Measurements from ENCODE around the gene PIP4K2A. TPM values are rescaled to one million over a fixed set of nuclear protein-coding genes. Genes with fewer than 3 reads are reported as not detected.
A peak's percentile ranks its signal among the peaks of the same experiment; 100 is the strongest.
"Not testable (repeated sequence)": the region's sequence is repeated elsewhere in the genome, so short reads cannot be mapped to it uniquely, and the experiment has no call there.

The PIP4K2A gene
- polyA plus RNA-seq, 1 donor: 34.0 TPM

DNA sequence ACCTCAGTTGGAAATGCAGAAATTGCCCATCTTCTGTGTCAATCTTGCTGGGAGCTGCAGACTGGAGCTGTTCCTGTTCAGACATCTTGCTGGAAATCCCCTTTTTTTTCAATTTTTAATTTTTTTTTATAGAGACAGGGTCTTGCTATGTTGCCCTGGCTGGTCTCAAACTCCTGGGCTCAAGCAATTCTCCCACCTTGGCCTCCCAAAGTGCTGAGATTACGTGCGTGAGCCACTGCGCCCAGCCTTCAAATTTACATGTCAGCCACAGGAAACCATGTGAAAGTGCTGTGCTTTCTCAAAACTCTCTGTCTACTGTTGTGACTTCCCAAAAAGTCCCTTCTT lies 200.0 kb downstream of the PIP4K2A start:
- DNase-seq: not testable (repeated sequence)

DNA sequence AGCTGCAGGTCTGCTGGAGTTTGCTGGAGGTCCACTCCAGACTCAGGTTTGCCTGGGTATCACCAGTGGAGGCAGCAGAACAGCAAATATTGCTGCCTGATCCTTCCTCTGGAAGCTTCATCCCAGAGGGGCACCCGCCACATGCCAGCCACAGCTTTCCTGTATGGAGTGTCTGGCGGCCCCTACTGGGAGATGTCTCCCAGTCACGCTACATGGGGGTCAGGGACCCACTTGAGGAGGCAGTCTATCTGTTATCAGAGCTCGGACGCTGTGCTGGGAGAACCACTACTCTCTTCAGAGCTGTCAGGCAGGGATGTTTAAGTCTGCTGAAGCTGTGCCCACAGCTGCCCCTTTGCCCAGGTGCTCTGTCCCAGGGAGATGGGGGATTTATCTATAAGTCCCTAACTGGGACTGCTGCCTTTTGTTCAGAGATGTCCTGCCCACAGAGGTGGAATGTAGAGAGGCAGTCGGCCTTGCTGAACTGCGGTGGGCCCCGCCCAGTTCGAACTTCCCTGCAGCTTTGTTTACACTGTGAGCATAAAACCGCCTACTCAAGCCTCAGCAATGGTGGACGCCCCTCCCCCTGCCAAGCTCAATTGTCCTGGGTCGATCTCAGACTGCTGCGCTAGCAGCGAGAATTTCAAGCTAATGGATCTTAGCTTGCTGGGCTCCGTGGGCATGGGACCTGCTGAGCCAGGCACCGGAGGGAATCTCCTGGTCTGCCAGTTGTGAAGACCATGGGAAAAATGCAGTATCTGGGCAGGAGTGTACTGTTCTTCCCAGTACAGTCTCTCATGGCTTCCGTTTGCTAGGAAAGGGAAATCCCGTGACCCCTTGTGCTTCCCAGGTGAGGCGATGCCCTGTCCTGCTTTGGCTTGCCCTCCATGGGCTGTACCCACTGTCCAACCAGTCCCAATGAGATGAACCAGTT lies 200.6 kb downstream of the PIP4K2A start:
- peak; percentile 33 for DNase-seq

DNA sequence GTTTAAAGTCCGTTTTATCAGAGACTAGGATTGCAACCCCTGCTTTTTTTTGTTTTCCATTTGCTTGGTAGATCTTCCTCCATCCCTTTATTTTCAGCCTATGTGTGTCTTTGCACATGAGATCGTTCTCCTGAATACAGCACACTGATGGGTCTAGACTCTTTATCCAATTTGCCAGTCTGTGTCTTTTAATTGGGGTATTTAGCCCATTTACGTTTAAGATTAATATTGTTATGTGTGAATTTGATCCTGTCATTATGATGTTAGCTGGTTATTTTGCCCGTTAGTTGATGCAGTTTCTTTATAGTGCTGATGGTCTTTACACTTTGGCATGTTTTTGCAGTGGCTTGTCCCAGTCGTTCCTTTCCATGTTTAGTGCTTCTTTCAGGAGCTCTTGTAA lies 202.4 kb downstream of the PIP4K2A start:
- DNase-seq: not testable (repeated sequence)

DNA sequence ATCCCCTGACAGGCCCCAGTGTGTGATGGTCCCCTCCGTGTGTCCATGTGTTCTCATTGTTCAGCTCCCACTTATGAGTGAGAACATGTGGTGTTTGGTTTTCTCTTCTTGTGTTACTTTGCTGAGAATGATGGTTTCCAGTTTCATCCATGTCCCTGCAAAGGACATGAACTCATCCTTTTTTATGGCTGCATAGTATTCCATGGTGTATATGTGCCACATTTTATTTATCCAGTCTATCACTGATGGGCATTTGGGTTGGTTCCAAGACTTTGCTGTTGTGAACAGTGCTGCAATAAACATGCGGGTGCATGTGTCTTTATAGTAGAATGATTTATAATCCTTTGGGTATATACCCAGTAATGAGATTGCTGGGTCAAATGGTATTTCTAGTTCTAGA lies 206.2 kb downstream of the PIP4K2A start:
- not testable (repeated sequence) for DNase-seq

DNA sequence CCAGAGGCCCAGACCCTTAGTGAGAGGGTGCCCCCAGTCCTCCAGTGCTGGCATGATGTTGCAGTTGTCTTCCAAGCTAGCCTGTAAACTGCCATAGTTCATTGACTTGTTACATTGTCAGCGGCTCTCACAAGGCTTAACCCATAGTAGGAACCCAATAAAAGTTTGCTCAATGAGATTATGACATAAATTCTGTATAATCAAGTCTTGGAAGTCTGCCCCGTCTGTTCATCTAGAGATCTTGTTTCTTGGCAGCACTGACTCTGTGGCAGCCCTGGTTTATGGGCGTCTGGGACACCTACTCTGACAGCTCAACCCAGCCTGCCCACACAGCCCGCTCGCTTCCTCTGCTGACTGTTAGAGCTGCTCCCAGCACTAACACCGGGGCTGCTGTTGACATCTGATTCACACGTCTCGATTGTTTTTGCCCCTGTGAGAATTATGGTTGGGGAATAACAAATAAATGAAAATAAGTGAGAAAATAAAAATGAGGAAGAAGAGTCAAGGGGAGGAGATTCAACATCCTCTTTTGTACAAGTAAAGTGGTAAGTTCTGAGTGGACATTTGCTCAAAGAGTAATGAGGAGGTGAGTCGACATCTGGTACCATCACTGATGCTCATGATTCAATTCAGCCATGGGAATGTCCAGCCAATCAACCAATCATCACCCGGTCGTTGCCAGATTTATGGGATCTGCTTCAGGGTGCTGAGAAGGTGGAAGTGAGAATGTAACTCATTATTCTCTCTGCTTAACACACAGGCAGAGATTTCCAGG lies 208.3 kb downstream of the PIP4K2A start:
- DNase-seq: no peak

- no peak for DNase-seq
These were observed 209.6 kb downstream of the PIP4K2A start for GRCh38 chr10:22504766-22505165.

DNA sequence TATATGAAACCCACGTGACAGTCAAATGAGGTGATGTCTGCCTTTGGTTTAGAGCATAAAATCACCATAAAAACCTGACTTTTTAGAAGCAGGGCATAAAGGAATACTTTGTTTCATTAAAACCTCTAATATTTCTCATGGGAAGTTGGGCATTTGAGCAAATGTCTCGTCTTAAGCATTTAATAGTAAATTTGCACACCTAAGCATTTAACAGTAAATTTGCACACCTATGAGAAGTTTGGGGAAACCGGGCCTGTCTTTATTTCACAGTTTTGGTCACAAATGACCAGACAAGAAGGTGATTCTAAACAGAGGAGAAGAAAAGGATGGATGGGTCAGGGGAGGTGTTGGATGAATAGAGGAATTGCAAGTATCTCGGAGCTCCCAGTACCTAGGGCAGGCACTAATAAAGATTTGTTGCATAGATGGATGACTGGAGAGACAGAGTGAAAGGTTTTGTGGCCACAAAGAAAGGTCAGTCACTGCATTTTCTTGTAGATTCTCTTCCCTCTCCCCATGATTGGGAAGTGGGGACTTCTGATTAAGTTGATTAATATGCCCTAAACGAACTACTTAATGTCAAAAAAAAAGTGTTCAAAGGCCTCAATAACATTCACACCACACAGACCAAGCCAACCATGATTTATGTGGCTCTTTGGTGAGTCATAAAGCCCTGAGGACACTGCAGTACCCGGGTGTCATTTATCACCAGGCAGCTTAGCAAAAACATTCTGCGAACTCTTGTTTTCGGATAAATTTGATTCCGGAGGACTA lies 210.9 kb downstream of the PIP4K2A start:
- peak; percentile 41 for DNase-seq

DNA sequence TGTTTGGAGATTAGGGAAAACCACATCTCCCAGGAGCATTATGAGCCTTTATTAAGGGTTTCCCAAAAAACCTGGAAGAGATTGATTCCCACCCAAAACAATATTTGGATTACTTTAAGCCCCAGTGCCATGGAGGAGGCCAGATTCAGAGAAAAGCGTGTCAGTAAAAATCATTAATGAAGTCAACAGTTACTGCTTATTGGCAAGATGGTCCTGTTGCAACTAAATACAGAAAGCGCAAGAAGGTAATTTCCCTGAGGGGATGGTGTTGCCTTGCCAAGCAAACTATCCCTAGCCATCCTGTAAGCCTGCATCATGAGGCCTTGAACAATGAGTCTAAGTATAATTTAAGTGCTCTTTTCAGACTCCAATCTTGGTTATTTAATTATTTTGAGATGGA lies 212.5 kb downstream of the PIP4K2A start:
- DNase-seq: no peak

DNA sequence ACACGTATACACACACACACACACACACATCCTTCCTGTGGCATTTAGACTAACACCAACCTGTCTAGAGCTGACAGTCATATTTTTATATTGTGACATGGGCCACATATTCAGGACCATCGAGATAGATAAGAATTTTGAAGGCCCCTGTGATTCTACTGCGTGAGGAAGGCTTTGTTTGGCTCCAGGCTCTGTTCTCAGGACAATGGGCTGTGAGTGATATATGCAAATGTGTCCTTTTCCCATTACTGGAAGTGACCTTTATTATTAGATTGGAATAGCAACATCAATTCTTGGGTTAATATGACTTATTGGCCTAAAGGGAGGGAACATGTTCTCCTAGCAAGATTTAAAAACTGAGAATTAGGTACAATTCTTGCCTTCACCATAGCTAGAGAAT lies 213.0 kb downstream of the PIP4K2A start:
- DNase-seq: no peak

- no peak for DNase-seq
These were observed 213.6 kb downstream of the PIP4K2A start for GRCh38 chr10:22500656-22501340.

GRCh38 chr10:22499973-22500372 lies 214.4 kb downstream of the PIP4K2A start:
- DNase-seq: not testable (repeated sequence)

DNA sequence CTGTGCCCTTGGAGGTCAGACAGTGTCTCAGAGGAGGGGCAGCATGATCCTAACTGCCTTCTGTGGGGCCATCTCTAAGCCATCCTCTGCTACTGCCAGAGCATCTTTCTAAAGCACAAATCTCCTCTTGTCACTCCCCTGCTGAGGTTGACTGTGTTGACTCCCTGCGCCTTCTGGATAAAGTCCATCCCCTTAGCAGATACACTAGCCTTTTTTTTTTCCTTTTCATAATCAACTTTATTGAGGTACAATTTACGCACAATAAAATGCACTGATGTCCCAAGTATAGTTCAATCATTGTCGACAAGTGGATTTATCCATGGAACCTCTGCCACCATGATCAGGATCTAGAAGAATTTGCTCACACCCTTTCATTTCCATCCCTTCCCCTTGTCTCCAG lies 219.0 kb downstream of the PIP4K2A start:
- no peak for DNase-seq

DNA sequence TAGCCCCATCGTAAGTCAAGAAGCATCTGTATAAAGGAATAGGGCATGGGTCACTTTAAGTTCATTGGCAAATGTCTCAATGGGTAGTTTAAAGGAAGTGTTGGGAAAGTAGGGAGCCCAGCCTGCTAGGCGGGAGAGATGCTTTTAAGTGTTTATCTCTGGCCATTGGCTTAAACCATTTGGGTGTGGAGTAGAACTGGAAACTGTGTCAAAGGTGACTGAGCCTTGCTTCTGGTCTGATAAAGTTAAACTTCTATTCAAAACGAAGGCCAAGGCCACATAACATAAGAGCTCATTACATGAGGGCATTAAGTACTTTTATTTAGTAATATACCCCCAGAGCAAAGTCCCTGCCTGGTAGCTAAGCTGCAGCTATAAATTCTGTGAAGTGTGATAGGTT lies 220.4 kb downstream of the PIP4K2A start:
- no peak for DNase-seq

DNA sequence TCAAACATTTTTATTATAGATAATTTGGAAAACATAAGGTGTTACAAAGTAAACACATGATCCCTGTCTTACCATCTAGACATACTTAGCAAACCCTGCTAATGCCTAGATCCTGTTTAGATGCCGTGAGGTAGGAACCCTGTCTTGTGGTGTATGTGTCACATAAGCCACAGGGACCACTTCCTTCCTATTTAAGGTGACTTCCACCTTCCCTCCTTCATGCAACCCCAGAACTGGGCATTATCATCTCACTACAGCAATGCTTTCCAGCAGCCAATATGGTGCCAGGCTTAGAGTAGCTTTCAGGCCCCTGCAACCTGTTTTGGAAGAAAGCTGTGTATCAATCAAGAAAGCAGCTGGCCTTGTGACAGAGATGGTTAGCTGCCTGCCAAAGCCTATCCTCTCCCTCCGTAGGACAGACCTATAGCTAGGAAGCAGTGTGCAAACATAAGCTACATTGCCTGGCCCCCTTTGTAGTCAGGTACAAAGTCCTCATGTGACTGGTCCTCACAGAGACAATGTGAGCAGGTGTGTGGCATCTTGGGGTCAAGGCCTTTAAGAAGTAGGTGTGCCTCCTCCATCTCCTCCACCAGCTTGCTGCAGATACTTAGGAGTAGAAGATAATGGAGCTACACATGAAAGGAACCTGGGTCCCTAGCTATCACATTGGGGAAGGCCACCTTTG lies 222.3 kb downstream of the PIP4K2A start:
- DNase-seq: no peak

DNA sequence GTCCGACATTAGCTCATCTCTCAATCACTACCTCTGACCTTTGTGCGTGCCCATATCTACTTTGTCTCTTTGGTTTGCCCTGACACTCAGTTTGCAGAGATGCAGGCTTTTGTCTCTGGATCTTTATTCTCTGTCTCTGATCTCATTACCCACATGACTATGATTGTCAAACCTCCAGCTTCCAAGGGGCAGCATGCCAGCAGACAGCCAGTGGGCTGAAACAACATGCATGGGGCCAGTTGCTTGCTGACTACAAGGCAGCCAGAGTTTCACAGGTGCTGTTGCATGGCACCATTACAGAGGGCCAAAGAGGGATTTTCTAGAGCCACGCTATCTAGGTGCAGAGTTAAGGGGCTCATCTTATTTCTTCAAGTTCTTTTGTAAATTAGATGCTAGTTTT lies 222.9 kb downstream of the PIP4K2A start:
- DNase-seq: no peak

DNA sequence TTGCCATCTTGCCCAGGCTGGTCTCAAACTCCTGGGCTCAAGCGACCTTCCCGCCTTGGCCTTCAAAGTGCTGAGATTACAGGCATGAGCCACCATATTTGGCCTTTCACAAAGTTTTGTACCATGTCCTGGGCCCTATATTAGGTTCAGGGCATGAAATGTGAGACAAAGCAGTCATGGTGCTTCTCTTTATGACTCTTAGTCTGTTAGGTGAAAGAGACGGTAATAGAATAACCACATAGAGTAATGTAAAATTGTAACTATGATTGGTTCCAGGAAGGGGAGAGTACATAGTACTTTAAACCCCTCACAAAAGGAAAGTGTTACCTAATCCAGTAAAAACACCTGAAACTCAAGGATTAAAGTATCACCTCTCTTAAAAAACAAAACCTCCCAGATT lies 224.4 kb downstream of the PIP4K2A start:
- no peak for DNase-seq

DNA sequence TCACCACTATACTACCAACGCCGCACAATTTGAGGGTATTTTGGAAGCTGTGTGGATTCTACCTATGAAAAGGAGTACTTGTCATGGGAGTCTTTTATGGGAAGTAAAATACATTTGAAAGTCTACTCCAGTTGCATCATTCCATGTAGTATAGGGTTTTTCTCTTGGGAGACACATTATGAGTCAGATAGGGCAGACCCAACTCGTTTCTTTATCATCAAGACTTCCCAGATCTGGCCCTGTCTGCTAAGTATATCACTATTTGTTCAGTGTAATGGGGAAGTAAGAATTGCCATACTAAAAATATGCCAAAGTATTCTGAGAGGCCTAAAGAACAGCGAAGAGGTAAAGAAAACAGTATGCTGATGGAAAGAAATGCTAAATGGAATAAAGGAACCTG lies 224.9 kb downstream of the PIP4K2A start:
- DNase-seq: no peak

DNA sequence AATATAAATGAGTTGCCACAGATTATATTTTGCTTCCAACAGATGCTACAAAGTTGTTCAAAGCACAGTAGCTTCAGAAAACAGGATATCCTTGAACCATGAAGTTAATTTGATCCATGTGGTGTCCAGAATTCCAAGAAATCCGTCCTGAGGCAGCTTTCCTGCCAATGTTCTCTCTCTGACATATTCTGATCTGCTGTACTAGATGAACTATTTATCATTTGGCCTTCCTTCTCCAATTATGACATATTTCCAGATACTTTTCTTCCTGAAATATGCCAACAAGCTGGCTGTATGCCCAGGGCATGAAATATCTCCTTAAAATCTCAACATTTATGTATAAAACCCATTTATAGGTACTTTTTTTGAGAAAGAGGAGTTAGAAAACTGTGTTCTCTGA lies 227.9 kb downstream of the PIP4K2A start:
- no peak for DNase-seq

Data from left kidney (tissue), 2 donors.